Caco-2 (cell line): Measurements from ENCODE around the gene ESRRB. TPM values are rescaled to one million over a fixed set of nuclear protein-coding genes. Genes with fewer than 3 reads are reported as not detected.

Experiments
- BruUV-seq: library from RNA; stranded (reverse); fragments of 400-500 nt; replicated peaks from 2 replicates; lab custom pipeline; 2021; lab: Mats Ljungman, UMichigan
- CTCF ChIA-PET: fragments of 300-600 bp; sonication (Branson Sonifier 250); formaldehyde crosslinking; loops from one replicate; lab custom pipeline; 2022; ENCODE audit warnings: antibody characterized with exemption; lab: Charles Lee
- POLR2A ChIA-PET: fragments of 300-600 bp; sonication (Branson Sonifier 250); formaldehyde crosslinking; loops from one replicate; lab custom pipeline; 2022; ENCODE audit warnings: antibody characterized with exemption; lab: Charles Lee
- DNase-seq, 2 experiments: peaks; one replicate each; pipeline versions ENCODE4 v3.0.0 to v3.0.0-alpha.2; 2020 to 2022
- H3K27me3 ChIP-seq: replicated peaks from 2 replicates; pipeline ENCODE4 v1.6.0; 2011; ENCODE audit warnings: low read length; ENCODE audit not compliant: control insufficient read depth, insufficient read depth
- H3K36me3 ChIP-seq: 2 replicates; pipeline ENCODE4 v1.5.1; 2011; ENCODE audit warnings: low read length; ENCODE audit not compliant: control insufficient read depth, insufficient read depth
- H3K4me1 ChIP-seq: fragments of 250-450 bp; sonication (Bioruptor Pico); 2 replicates; pipeline ENCODE4 v1.5.1; 2020; ENCODE audit warnings: mild to moderate bottlenecking
- H3K4me3 ChIP-seq: 2 replicates; pipeline ENCODE4 v1.5.1; 2011; ENCODE audit warnings: low read depth, mild to moderate bottlenecking, control low read depth, low read length
- H3K9me3 ChIP-seq: fragments of 250-450 bp; sonication (Bioruptor Pico); 2 replicates; pipeline ENCODE4 v1.5.1; 2020; ENCODE audit warnings: mild to moderate bottlenecking, moderate library complexity
- H3K27ac Mint-ChIP-seq: one replicate; pipeline ENCODE4 v1.8.0; 2022; ENCODE audit warnings: mixed read lengths; ENCODE audit not compliant: unreplicated experiment
- H3K27me3 Mint-ChIP-seq: one replicate; pipeline ENCODE4 v1.8.0; 2022; ENCODE audit warnings: mixed read lengths; ENCODE audit not compliant: insufficient read depth, unreplicated experiment
- H3K36me3 Mint-ChIP-seq: one replicate; pipeline ENCODE4 v1.8.0; 2022; ENCODE audit warnings: mild to moderate bottlenecking, mixed read lengths; ENCODE audit not compliant: insufficient read depth, unreplicated experiment
- H3K4me1 Mint-ChIP-seq: one replicate; pipeline ENCODE4 v1.8.0; 2022; ENCODE audit warnings: low read depth, mixed read lengths; ENCODE audit not compliant: unreplicated experiment
- H3K4me3 Mint-ChIP-seq: one replicate; pipeline ENCODE4 v1.8.0; 2022; ENCODE audit warnings: mild to moderate bottlenecking, moderate library complexity, mixed read lengths; ENCODE audit not compliant: unreplicated experiment
- H3K9me3 Mint-ChIP-seq: one replicate; pipeline ENCODE4 v1.8.0; 2022; ENCODE audit warnings: mixed read lengths; ENCODE audit not compliant: unreplicated experiment
- intact Hi-C: fragments of 100-400 bp; cut with micrococcal nuclease; formaldehyde crosslinking; loops from one replicate; pipeline ENCODE4 v1.10.0; 2022; ENCODE audit not compliant: unreplicated experiment
- total RNA-seq: library from RNA; stranded (reverse); gene quantifications from 2 replicates; pipeline ENCODE4 v1.2.3, GENCODE V29; 2022
- TF ChIP-seq, protein P1 (sequence below), 2 experiments: fragments of 200-600 bp in 1 of 2; IDR thresholded peaks; 1 replicate in 1 of 2; 2 replicates in 1 of 2; pipeline versions ENCODE4 v1.5.1 to v1.8.0; 2011 to 2022; ENCODE audit warnings: antibody characterized with exemption in 1 of 2, control low read depth in 1 of 2, inconsistent platforms in 1 of 2, low read depth in 1 of 2, low read length in 1 of 2, mild to moderate bottlenecking in 1 of 2, moderate library complexity in 1 of 2; ENCODE audit not compliant: insufficient read depth in 1 of 2, severe bottlenecking in 1 of 2, unreplicated experiment in 1 of 2

Gene ESRRB
- total RNA-seq, 1 experiment from 2014 or later = not detected

DNA sequence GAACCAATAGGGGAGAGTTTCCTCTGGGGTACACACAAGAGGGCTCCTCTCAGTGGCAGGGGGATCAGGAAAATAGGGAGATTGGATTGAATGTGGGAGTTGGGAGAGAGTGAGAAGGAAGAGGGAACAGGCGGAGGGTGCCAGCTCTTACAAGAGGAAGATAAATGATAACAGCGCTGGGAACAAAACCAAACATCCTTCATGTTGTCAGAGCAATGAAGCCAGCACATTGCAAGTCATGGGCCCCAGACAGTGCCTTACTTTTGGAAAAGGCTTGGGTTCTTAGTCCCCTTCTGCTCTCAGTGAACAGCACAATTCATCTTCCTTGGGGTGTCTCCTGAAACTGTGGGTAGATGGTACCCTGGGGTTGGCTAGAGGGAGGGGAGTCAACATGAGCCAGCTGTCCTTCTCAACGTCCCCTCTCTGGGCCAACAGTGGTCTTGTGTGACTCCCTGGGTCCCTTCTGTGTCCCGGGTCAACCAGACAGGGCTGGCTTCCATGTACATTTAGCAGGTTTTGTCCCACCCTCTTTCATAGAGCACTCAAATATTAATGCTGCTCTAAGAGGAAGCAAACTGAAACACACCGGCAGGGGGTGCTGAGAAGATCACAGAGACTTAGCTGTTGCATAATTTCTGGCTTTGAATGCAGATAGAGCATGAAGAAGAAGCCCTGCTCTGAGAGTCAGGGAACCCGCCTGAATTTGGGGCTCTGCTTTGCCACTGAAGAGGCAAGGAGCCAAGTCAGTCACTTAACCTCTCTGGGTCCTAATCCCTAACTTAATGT lies 138.5 kb downstream of the ESRRB start:
- Mint-ChIP-seq H3K4me3 (no peak overlapping the region), H3K27me3 (peaks cover 13% of the 10 kb centered on the region), H3K36me3 (no peaks in the 10 kb centered on the region), H3K4me1 (no peaks in the 10 kb centered on the region), H3K9me3 (no peaks in the 10 kb centered on the region), H3K27ac (no peak overlapping the region)
- Histone ChIP-seq H3K4me3 (no peak overlapping the region), H3K36me3 (no peaks in the 10 kb centered on the region), H3K27me3 (peaks cover 1% of the 10 kb centered on the region; the same call in 1 of the 2 replicates), H3K9me3 (no peaks in the 10 kb centered on the region), H3K4me1 (no peaks in the 10 kb centered on the region)
- ChIA-PET POLR2A (no interaction called here), CTCF (interaction anchor here (0.7 kb wide), 1 partner anchor 81 kb away, joined by 3 read pairs; no protein-coding TSS in a partner anchor)
- BruUV-seq = no TSS peak
- intact Hi-C loops = no loop called here
- TF ChIP-seq, protein P1, sequence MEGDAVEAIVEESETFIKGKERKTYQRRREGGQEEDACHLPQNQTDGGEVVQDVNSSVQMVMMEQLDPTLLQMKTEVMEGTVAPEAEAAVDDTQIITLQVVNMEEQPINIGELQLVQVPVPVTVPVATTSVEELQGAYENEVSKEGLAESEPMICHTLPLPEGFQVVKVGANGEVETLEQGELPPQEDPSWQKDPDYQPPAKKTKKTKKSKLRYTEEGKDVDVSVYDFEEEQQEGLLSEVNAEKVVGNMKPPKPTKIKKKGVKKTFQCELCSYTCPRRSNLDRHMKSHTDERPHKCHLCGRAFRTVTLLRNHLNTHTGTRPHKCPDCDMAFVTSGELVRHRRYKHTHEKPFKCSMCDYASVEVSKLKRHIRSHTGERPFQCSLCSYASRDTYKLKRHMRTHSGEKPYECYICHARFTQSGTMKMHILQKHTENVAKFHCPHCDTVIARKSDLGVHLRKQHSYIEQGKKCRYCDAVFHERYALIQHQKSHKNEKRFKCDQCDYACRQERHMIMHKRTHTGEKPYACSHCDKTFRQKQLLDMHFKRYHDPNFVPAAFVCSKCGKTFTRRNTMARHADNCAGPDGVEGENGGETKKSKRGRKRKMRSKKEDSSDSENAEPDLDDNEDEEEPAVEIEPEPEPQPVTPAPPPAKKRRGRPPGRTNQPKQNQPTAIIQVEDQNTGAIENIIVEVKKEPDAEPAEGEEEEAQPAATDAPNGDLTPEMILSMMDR (IDR thresholded peaks at IDR 0.05; ENCODE audit: insufficient read depth in 1 of 2, low read depth in 1 of 2, low read length in 1 of 2, severe bottlenecking in 1 of 2, unreplicated experiment in 1 of 2) = peak in 1 of 2 experiments; percentile 9
- DNase-seq = peak; percentile 10 to 15

- Histone ChIP-seq H3K36me3 (no peaks in the 10 kb centered on the region), H3K27me3 (no peaks in the 10 kb centered on the region), H3K4me1 (no peaks in the 10 kb centered on the region), H3K9me3 (0 out of 2 replicates have a peak, but pooled peaks cover 7% of the 10 kb centered on the region), H3K4me3 (no peak overlapping the region)
- TF ChIP-seq, protein P1 (IDR thresholded peaks at IDR 0.05; ENCODE audit: insufficient read depth in 1 of 2, low read depth in 1 of 2, low read length in 1 of 2, severe bottlenecking in 1 of 2, unreplicated experiment in 1 of 2) = no peak
- ChIA-PET POLR2A (no interaction called here), CTCF (no interaction called here)
- Mint-ChIP-seq H3K4me1 (no peaks in the 10 kb centered on the region), H3K27ac (no peak overlapping the region), H3K9me3 (no peaks in the 10 kb centered on the region), H3K36me3 (no peaks in the 10 kb centered on the region), H3K4me3 (no peak overlapping the region), H3K27me3 (peaks cover 14% of the 10 kb centered on the region)
- intact Hi-C loops = no loop called here
- DNase-seq = no peak
- no TSS peak for BruUV-seq
Measured at GRCh38 chr14:76516884-76517283, 140.9 kb downstream of the ESRRB start.

GRCh38 chr14:76518366-76518765 lies 142.4 kb downstream of the ESRRB start:
- DNase-seq = no peak
- Mint-ChIP-seq H3K9me3 (no peaks in the 10 kb centered on the region), H3K27me3 (peaks cover 15% of the 10 kb centered on the region)

More at GRCh38 chr14:76518366-76518765, 142.4 kb downstream of the ESRRB start:
- Histone ChIP-seq H3K27me3 (no peaks in the 10 kb centered on the region), H3K4me1 (no peaks in the 10 kb centered on the region), H3K9me3 (0 out of 2 replicates have a peak, but pooled peaks cover 7% of the 10 kb centered on the region), H3K4me3 (no peak overlapping the region), H3K36me3 (no peaks in the 10 kb centered on the region)
- Mint-ChIP-seq H3K36me3 (no peaks in the 10 kb centered on the region), H3K4me3 (no peak overlapping the region), H3K27ac (no peak overlapping the region), H3K4me1 (no peaks in the 10 kb centered on the region)
- TF ChIP-seq, protein P1 (IDR thresholded peaks at IDR 0.05; ENCODE audit: insufficient read depth in 1 of 2, low read depth in 1 of 2, low read length in 1 of 2, severe bottlenecking in 1 of 2, unreplicated experiment in 1 of 2) = no peak
- BruUV-seq = no TSS peak
- ChIA-PET POLR2A (no interaction called here), CTCF (no interaction called here)
- intact Hi-C loops = no loop called here
